Measurements from ENCODE around the gene RNU2-63P.

- TF ChIP-seq CTCF (IDR thresholded peaks at IDR 0.05) (no peak), POLR2A (IDR thresholded peaks at IDR 0.05) (no peak)
These were observed 6.2 kb downstream of the RNU2-63P start for GRCh38 chr2:88010136-88010535.

All from testis (tissue), 2 donors.